K562 (cell line): Measurements from ENCODE around the gene METTL24. TPM values are rescaled to one million over a fixed set of nuclear protein-coding genes. Genes with fewer than 3 reads are reported as not detected.

ENCODE experiments used
- ATAC-seq: fragments of 200-7000 bp; cut with Tn5 transposase; 3 replicates; pipeline ENCODE4 v1.9.1; 2020; ENCODE audit warnings: moderate library complexity
- BruUV-seq: library from RNA; stranded (reverse); fragments of 400-500 nt; replicated peaks from 2 replicates; lab custom pipeline; 2021; lab: Mats Ljungman, UMichigan
- CTCF ChIA-PET: fragments of 300-600 bp; formaldehyde crosslinking; extraction: SDS; loops from one replicate; lab custom pipeline; 2021; ENCODE audit warnings: low intra/inter-chr PET ratio; lab: Yijun Ruan, JAX
- POLR2A ChIA-PET: fragments of 300-600, 350-650 bp; sonication (Branson Sonifier 250); formaldehyde crosslinking; extraction: SDS; loops from one replicate; lab custom pipeline; 2021; ENCODE audit warnings: antibody characterized with exemption, inconsistent platforms; lab: Yijun Ruan, JAX
- DNase-seq, 4 experiments: peaks; one replicate each; pipeline versions ENCODE4 v3.0.0 to v3.0.0-alpha.2; 2011 to 2018; ENCODE audit warnings: low spot score in 3 of 4, mixed read lengths in 3 of 4; ENCODE audit errors: extremely low read depth in 1 of 4
- FAIRE-seq: peaks from 2 replicates; lab custom pipeline; 2011; peaks lifted over from hg19 to GRCh38; lab: Jason Lieb, UNC
- H2AFZ ChIP-seq: 2 replicates; pipeline ENCODE4 v1.6.0; 2011; ENCODE audit warnings: low read depth, low read length, control low read depth, inconsistent platforms
- H3K27ac ChIP-seq: fragments of 200-600 bp; 3 replicates; pipeline ENCODE4 v1.8.0; 2011; ENCODE audit warnings: low read depth, mild to moderate bottlenecking, control low read depth, inconsistent platforms, low read length, moderate library complexity, mixed read lengths; ENCODE audit errors: extremely low read depth
- H3K27me3 ChIP-seq, 2 experiments: fragments of 300-600 bp in 1 of 2; 2 replicates in 1 of 2; 3 replicates in 1 of 2; pipeline versions ENCODE4 v1.6.0 to v1.8.0; 2011; ENCODE audit warnings: inconsistent platforms in 2 of 2, low read length in 2 of 2, mild to moderate bottlenecking in 1 of 2, mixed read lengths in 1 of 2, moderate library complexity in 1 of 2; ENCODE audit not compliant: control insufficient read depth in 2 of 2, insufficient read depth in 2 of 2
- H3K36me3 ChIP-seq: fragments of 300-600 bp; 3 replicates; pipeline ENCODE4 v1.8.0; 2011; ENCODE audit warnings: mild to moderate bottlenecking, low read length, inconsistent platforms; ENCODE audit not compliant: control insufficient read depth, insufficient read depth
- H3K4me1 ChIP-seq, 2 experiments: fragments of 200-600 bp in 1 of 2; replicated peaks in 1 of 2; 2 replicates in 1 of 2; 3 replicates in 1 of 2; pipeline versions ENCODE4 v1.5.1 to v1.8.0; 2011; ENCODE audit warnings: inconsistent platforms in 2 of 2, low read length in 2 of 2, mild to moderate bottlenecking in 1 of 2, mixed read lengths in 1 of 2, moderate library complexity in 1 of 2; ENCODE audit not compliant: control insufficient read depth in 2 of 2, insufficient read depth in 2 of 2
- H3K4me2 ChIP-seq: 2 replicates; pipeline ENCODE4 v1.6.1; 2011; ENCODE audit warnings: low read length, control low read depth, inconsistent platforms, mixed read lengths; ENCODE audit not compliant: insufficient read depth
- H3K4me3 ChIP-seq: fragments of 200-600 bp; sonication (generic), shearing (Covaris generic); 2 replicates; pipeline ENCODE4 v1.5.1; 2016; ENCODE audit warnings: control low read depth, inconsistent platforms
- H3K79me2 ChIP-seq: fragments of 200-600 bp; 3 replicates; pipeline ENCODE4 v1.8.0; 2011; ENCODE audit warnings: low read length, inconsistent platforms; ENCODE audit not compliant: control insufficient read depth, insufficient read depth
- H3K9ac ChIP-seq, 2 experiments: 2 replicates each; pipeline versions ENCODE4 v1.6.0 to v1.6.1; 2011; ENCODE audit warnings: low read depth in 2 of 2, low read length in 2 of 2, control low read depth in 1 of 2, inconsistent platforms in 1 of 2, mild to moderate bottlenecking in 1 of 2, mixed read lengths in 1 of 2; ENCODE audit not compliant: insufficient read depth in 1 of 2
- H3K9me1 ChIP-seq: one replicate; pipeline ENCODE4 v1.6.0; 2011; ENCODE audit warnings: inconsistent platforms, mild to moderate bottlenecking, low read length, moderate library complexity; ENCODE audit not compliant: control insufficient read depth, insufficient read depth
- H3K9me3 ChIP-seq: replicated peaks from 2 replicates; pipeline ENCODE4 v1.5.1; 2011; ENCODE audit warnings: low read depth, low read length, inconsistent platforms; ENCODE audit not compliant: control insufficient read depth, insufficient read depth
- H4K20me1 ChIP-seq: replicated peaks from 2 replicates; pipeline ENCODE4 v1.6.1; 2011; ENCODE audit warnings: low read length, inconsistent platforms, mixed read lengths; ENCODE audit not compliant: control insufficient read depth, insufficient read depth
- HCFC1 ChIP-seq: IDR thresholded peaks from 2 replicates; pipeline ENCODE4 v1.6.1; 2012; ENCODE audit warnings: low read depth, low read length, improper control_type of control experiment
- NELFE ChIP-seq: IDR thresholded peaks from 2 replicates; pipeline ENCODE4 v1.6.1; 2011; ENCODE audit warnings: mild to moderate bottlenecking; ENCODE audit not compliant: insufficient read depth, insufficient read length
- NFIC ChIP-seq: fragments of 450-650 bp; IDR thresholded peaks from 2 replicates; pipeline ENCODE4 v1.6.1; 2017; ENCODE audit warnings: mild to moderate bottlenecking, inconsistent platforms
- NFXL1 ChIP-seq: fragments of 450-650 bp; formaldehyde crosslinking; IDR thresholded peaks from 2 replicates; pipeline ENCODE4 v1.4.0; 2021; ENCODE audit warnings: mild to moderate bottlenecking
- RAD21 ChIP-seq, 2 experiments: fragments of 250-450 bp in 1 of 2; fragments of 450-650 bp in 1 of 2; sonication (Bioruptor Pico) in 1 of 2; formaldehyde crosslinking in 1 of 2; IDR thresholded peaks in 1 of 2; conservative IDR thresholded peaks in 1 of 2; 2 replicates each; pipeline versions ENCODE4 v1.4.0 to v1.8.0; 2020 to 2022; ENCODE audit warnings: mild to moderate bottlenecking in 2 of 2, moderate library complexity in 1 of 2
- RBM25 ChIP-seq: fragments of 200-400 bp; formaldehyde crosslinking; IDR thresholded peaks from 2 replicates; pipeline ENCODE4 v1.6.1; 2018; ENCODE audit warnings: low read length, low read depth, moderate library complexity; ENCODE audit not compliant: severe bottlenecking
- TAL1 ChIP-seq: fragments of 450-650 bp; IDR thresholded peaks from 2 replicates; pipeline ENCODE4 v1.6.1; 2016; ENCODE audit warnings: mild to moderate bottlenecking
- TRIM25 ChIP-seq: fragments of 450-650 bp; IDR thresholded peaks from 2 replicates; pipeline ENCODE4 v1.7.0; 2016; ENCODE audit warnings: borderline replicate concordance
- YY1 ChIP-seq, 3 experiments: IDR thresholded peaks; 2 replicates each; pipeline ENCODE4 v1.6.1; 2011; ENCODE audit warnings: low read length in 2 of 3, mild to moderate bottlenecking in 2 of 3, moderate library complexity in 2 of 3, borderline replicate concordance in 1 of 3, control low read depth in 1 of 3, low read depth in 1 of 3; ENCODE audit not compliant: insufficient read depth in 3 of 3, insufficient replicate concordance in 2 of 3, control insufficient read depth in 1 of 3, insufficient read length in 1 of 3; ENCODE audit errors: extremely low read depth in 1 of 3
- ZNF696 ChIP-seq: fragments of 250-450 bp; sonication (Bioruptor Pico); conservative IDR thresholded peaks from 2 replicates; pipeline ENCODE4 v1.4.0; 2020; ENCODE audit warnings: mild to moderate bottlenecking, moderate library complexity
- WGBS: fragments of 100-300 bp; shearing (Covaris generic); methylation state at CpG from one replicate; pipeline ENCODE4 v1.1.6; 2016; ENCODE audit warnings: low coverage, mixed read lengths; ENCODE audit not compliant: insufficient coverage; ENCODE audit errors: missing lambda C conversion rate; 5-methylcytosine and 5-hydroxymethylcytosine counted together
- in situ Hi-C: fragments of 300-500 bp; cut with MboI; formaldehyde crosslinking; loops from 4 replicates; pipeline ENCODE4 v1.15.0; 2018; ENCODE audit warnings: inconsistent platforms, mixed read lengths
- intact Hi-C: fragments of 100-400 bp; cut with micrococcal nuclease; formaldehyde crosslinking; loops from 2 replicates; pipeline ENCODE4 v1.14.2; 2022
- polyA plus RNA-seq, 8 experiments: library from polyadenylated mRNA; depleted of rRNA in 4 of 8; stranded (reverse) in 5 of 8; unstranded in 3 of 8; fragments of >200 nt; fragmentation: Nextera tagmentation in 2 of 8; fragmentation: Illumina TruSeq in 1 of 8; extraction: Ambion mirVana in 2 of 8; extraction: Trizol in 1 of 8; gene quantifications; 2 replicates each; pipeline versions ENCODE4 v1.2.1 to v1.2.3, GENCODE V29; 2011 to 2014; ENCODE audit warnings: inconsistent platforms in 1 of 8, missing spikeins in 1 of 8
- total RNA-seq, 7 experiments: library from RNA; depleted of rRNA in 6 of 7; stranded (reverse); fragments of >200 nt in 6 of 7; fragmentation: Illumina TruSeq in 2 of 7; extraction: Trizol in 2 of 7; gene quantifications; 2 replicates each; pipeline versions ENCODE4 v1.2.1 to v1.2.3, GENCODE V29; 2011 to 2021; ENCODE audit warnings: low replicate concordance in 1 of 7

Gene METTL24
- total and polyA plus RNA-seq, 9 of the 15 experiments (the other 6 are each of a cell fraction or from before 2014, with no cell fraction given): not detected

- Histone ChIP-seq H3K79me2 (no peaks in the 10 kb centered on the region), H3K9ac (no peak overlapping the region), H2AFZ (no peak overlapping the region), H3K9me3 (no peaks in the 10 kb centered on the region), H3K27ac (no peak overlapping the region), H3K4me3 (no peak overlapping the region), H3K9me1 (no peaks in the 10 kb centered on the region), H3K4me1 (no peaks in the 10 kb centered on the region), H3K27me3 (no peaks in the 10 kb centered on the region; a peak in 1 of 5 replicates), H3K4me2 (no peak overlapping the region), H4K20me1 (no peaks in the 10 kb centered on the region; the same call in 1 of the 2 replicates), H3K36me3 (no peaks in the 10 kb centered on the region)
- in situ Hi-C loops (no loop called here), intact Hi-C loops (no loop called here)
- POLR2A ChIA-PET: interaction anchor here (1.2 kb wide), 1 partner anchor 11 kb away, joined by 3 read pairs; no protein-coding TSS in a partner anchor
- CTCF ChIA-PET: no interaction called here
- BruUV-seq: no TSS peak
- DNase-seq (no peak), ATAC-seq (no peak), FAIRE-seq (no peak)
- no peak for TF ChIP-seq RAD21 (CRISPR knock-in tag; conservative IDR thresholded peaks at IDR 0.05 in 1 of 2, IDR thresholded peaks at IDR 0.05 in 1 of 2)
- no peak for TF ChIP-seq NELFE
- TF ChIP-seq NFIC: peak; percentile 67
- 6% methylated on average over 2 of the region's 2 CpGs for WGBS
These were observed 8.1 kb upstream of the METTL24 start for GRCh38 chr6:110366256-110366655.

GRCh38 chr6:110364364-110365105, 6.4 kb upstream of the METTL24 start:
- ATAC-seq (no peak), FAIRE-seq (no peak), DNase-seq (no peak)
- Histone ChIP-seq H3K4me2 (no peak overlapping the region), H4K20me1 (no peaks in the 10 kb centered on the region; the same call in 1 of the 2 replicates), H3K9ac (no peak overlapping the region), H3K79me2 (no peaks in the 10 kb centered on the region), H2AFZ (no peak overlapping the region), H3K9me3 (no peaks in the 10 kb centered on the region), H3K27ac (no peak overlapping the region), H3K27me3 (peaks cover 0 to 5% of the 10 kb centered on the region in 2 experiments; a peak in 1 of 5 replicates), H3K4me1 (no peaks in the 10 kb centered on the region), H3K4me3 (no peak overlapping the region), H3K9me1 (no peaks in the 10 kb centered on the region), H3K36me3 (no peaks in the 10 kb centered on the region)
- no TSS peak for BruUV-seq
- 0% methylated on average over 5 of the region's 5 CpGs for WGBS
- intact Hi-C loops: no loop called here
- in situ Hi-C loops: no loop called here
- ChIA-PET POLR2A (no interaction called here), CTCF (no interaction called here)
- TF ChIP-seq YY1 (IDR thresholded peaks at IDR 0.05; ENCODE audit: borderline replicate concordance in 1 of 3, control insufficient read depth in 1 of 3, extremely low read depth in 1 of 3, insufficient read depth in 3 of 3, insufficient read length in 1 of 3, insufficient replicate concordance in 2 of 3, low read depth in 1 of 3, low read length in 2 of 3): no peak
- no peak for TF ChIP-seq TAL1
- no peak for TF ChIP-seq HCFC1
- no peak for TF ChIP-seq ZNF696 (CRISPR knock-in tag)
- TF ChIP-seq RBM25: no peak
- no peak for TF ChIP-seq TRIM25
- no peak for TF ChIP-seq NFXL1 (CRISPR knock-in tag)
